ENCODE data around the gene CCPG1. TPM values are rescaled to one million over a fixed set of nuclear protein-coding genes. Genes with fewer than 3 reads are reported as not detected.

The CCPG1 gene
- total and polyA plus RNA-seq, 2 of the 13 experiments (the other 11 are each of a cell fraction or from before 2014, with no cell fraction given), result 16.1 to 19.5 TPM

DNA sequence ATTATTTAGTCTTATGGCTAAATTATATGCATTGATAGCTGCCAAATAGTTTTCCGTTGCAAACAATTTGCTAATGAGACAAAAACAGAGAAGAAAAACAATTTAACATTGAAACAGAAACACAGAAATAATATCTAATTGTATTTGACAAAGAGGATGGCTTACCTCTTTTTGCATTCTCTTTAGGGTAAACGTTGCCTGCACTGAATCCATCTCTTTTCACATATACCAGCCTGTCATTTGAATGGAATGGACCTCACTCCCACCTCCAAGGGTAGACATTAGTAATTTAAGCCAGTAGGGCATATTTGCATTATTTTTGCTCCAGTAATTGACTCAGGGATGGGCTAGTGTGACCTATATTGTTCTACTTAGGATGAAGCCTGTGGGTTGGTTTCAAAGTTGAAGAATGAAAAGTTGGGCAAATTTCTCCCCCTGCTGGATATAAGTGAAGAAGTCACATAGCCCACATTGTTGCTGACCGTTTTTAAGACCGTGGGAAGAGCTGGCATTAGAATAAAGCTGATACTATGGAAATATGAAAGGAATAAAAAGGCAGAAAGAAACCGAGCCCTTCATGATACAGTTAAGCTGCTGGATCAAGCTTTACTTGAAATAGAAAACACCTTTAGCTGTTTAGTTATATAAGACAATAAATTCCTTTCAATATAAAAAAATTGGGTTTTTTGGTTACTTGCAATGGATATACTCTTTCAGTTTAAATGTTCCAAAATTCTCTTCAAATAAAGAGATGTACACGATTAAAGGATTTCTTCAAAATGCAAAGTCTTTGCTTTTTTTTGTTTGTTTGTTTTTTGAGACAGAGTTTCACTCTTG, 27.0 kb upstream of the CCPG1 start:
- ATAC-seq (peak; percentile 92), DNase-seq (ENCODE audit: low spot score) (peak; percentile 54), FAIRE-seq (peak; percentile 84)
- no peaks in the 10 kb centered on the region for H4K20me1 ChIP-seq (ENCODE audit: insufficient read depth, low read length)
- no peaks in the 10 kb centered on the region for H3K27me3 ChIP-seq (ENCODE audit: control insufficient read depth in 1 of 2, insufficient read depth in 2 of 2, low read length in 2 of 2)
- no peak overlapping the region for H2AFZ ChIP-seq (ENCODE audit: low read length)
- no TSS peak for BruUV-seq (replicated peaks)
- no peaks in the 10 kb centered on the region for H3K4me1 ChIP-seq (ENCODE audit: insufficient read depth, low read length)
- H3K9me3 ChIP-seq (ENCODE audit: low read length), result no peaks in the 10 kb centered on the region
- H3K4me2 ChIP-seq (ENCODE audit: low read depth, low read length), result no peak overlapping the region
- H3K36me3 ChIP-seq (replicated peaks in 1 of 2; ENCODE audit: control insufficient read depth in 1 of 2, insufficient read depth in 2 of 2, low read length in 2 of 2), result no peaks in the 10 kb centered on the region
- intact Hi-C loops (cut with micrococcal nuclease; ENCODE audit: unreplicated experiment) (loop anchor here (1.0 to 5.0 kb wide), 3 partner anchors 118 to 218 kb away; partner anchors contain the start of genes PIGB and PIGBOS1), in situ Hi-C loops (cut with HindIII; ENCODE audit: extremely low pct_ligation_motif_present, low pct_unique_long_range_greater_than_20kb) (loop anchor here (10.0 kb wide), 1 partner anchor 220 kb away; no protein-coding TSS in a partner anchor)
- H3K4me3 ChIP-seq (replicated peaks in 1 of 3; ENCODE audit: insufficient read depth in 1 of 3, low read depth in 2 of 3, low read length in 3 of 3), result no peak overlapping the region
- CTCF ChIA-PET (ENCODE audit: low intra/inter-chr PET ratio, low total read pairs), result interaction anchor here (1.1 to 2.0 kb wide), 4 partner anchors 28 to 218 kb away, joined by 3 to 10 read pairs (median 5); partner anchors contain the start of genes PIGB and PIGBOS1
- H3K27ac ChIP-seq (ENCODE audit: extremely low read length, insufficient read depth, low read length), result no peak overlapping the region
- H3K79me2 ChIP-seq (ENCODE audit: insufficient read depth, low read length), result no peaks in the 10 kb centered on the region
- TF ChIP-seq FUBP1 (CRISPR knock-in tag; IDR thresholded peaks at IDR 0.05; ENCODE audit: borderline replicate concordance), result no peak
- no peak for TF ChIP-seq SMAD3 (CRISPR knock-in tag; IDR thresholded peaks at IDR 0.05)
- no peak for TF ChIP-seq ESRRA (CRISPR knock-in tag; IDR thresholded peaks at IDR 0.05; ENCODE audit: low read depth)
- peak; percentile 70 for TF ChIP-seq CTCF (CRISPR knock-in tag; IDR thresholded peaks at IDR 0.05)
- peak; percentile 53; the same call in 1 of the 2 replicates for TF ChIP-seq SMC3 (IDR thresholded peaks at IDR 0.05; ENCODE audit: low read length)
- TF ChIP-seq CEBPG (CRISPR knock-in tag; IDR thresholded peaks at IDR 0.05), result 0 out of 2 replicates have a peak, but pooled peaks have one; percentile 7
- TF ChIP-seq RAD21 (CRISPR knock-in tag; IDR thresholded peaks at IDR 0.05), result peak; percentile 46; the same call in 1 of the 2 replicates
- TF ChIP-seq ZXDC (CRISPR knock-in tag; IDR thresholded peaks at IDR 0.05), result no peak
- peak; percentile 69 for TF ChIP-seq STAG1 (CRISPR knock-in tag; IDR thresholded peaks at IDR 0.05)
- 20% methylated on average over 6 of the region's 6 CpGs for WGBS (ENCODE audit: low lambda C conversion rate)
- no peak overlapping the region for H3K9ac ChIP-seq (ENCODE audit: insufficient read depth, low read depth, low read length)
- POLR2A ChIA-PET, result no interaction called here

Measured in HepG2 (cell line).